ENCODE results near the gene UROS.

DNA sequence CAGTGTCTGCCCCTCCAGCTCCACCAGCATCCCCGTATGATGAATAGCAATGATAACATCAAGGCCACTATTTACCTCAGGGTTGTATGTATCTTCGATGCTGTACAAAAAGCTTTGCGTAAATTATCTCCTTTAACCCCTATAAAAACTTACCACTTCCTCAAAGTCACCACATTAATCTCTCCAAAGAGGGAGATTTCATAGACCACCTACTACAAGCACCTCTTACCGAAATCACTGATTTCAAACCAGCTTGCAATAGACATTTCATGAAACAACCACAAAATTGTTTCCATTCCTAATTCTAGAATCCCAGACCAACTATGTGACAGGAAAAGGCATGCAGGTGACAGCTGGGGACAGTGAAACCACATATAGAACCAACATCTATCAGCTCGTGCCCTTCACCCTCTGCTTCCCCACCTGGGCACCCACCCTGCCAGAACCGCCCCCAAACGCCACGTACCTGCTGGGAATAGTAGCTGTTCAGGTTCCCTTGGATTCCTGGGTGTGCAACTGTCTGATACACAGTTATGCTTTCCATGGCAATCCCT is 27.3 kb downstream of the UROS start:
- no peak for TF ChIP-seq POLR2A (IDR thresholded peaks at IDR 0.05)
- no peak for TF ChIP-seq CTCF (IDR thresholded peaks at IDR 0.05)
